ENCODE results near the gene TOMM40.

DNA sequence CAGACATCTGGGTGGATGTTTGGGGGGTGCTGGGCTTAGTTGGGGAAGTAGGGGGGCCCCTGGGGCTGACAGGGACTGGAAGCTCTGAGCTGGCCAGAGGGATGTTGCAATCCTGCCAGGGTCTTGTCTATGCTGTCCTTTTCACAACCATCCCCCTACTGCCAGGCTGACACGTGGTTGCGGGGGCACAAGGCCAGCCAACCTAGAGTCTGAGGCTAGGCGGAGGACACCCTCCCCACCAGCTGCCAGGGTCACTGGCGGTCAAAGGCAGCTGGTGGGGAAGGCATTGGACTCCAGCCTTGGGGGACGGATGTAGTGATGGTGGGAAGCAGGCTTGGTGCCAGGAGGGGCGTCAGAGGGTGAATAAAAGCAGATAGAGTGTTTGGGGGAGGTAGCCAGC is 21.8 kb downstream of the TOMM40 start:
- TF ChIP-seq ELF4 (CRISPR knock-in tag; IDR thresholded peaks at IDR 0.05; ENCODE audit: borderline replicate concordance) = no peak
- no peak for TF ChIP-seq CTCF (CRISPR knock-in tag; IDR thresholded peaks at IDR 0.05)
- TF ChIP-seq POLR2A (IDR thresholded peaks at IDR 0.05; ENCODE audit: insufficient read depth in 1 of 2, low read depth in 2 of 2, low read length in 2 of 2) = 0 out of 4 replicates have a peak, but pooled peaks of 1 of the 2 experiments have one; percentile 31
- TF ChIP-seq ZFY (CRISPR knock-in tag; IDR thresholded peaks at IDR 0.05) = no peak

Measured in HepG2 (cell line).